GF-D8 (cell line): ENCODE data around the gene FSTL5.

Experiments
- DNase-seq: peaks from one replicate; lab custom pipeline; 2025; lab: John Stamatoyannopoulos, UW

The FSTL5 gene

GRCh38 chr4:161936625-161937550 lies 226.9 kb downstream of the FSTL5 start:
- DNase-seq = no peak

GRCh38 chr4:161931089-161931488 lies 232.7 kb downstream of the FSTL5 start:
- DNase-seq = no peak

DNA sequence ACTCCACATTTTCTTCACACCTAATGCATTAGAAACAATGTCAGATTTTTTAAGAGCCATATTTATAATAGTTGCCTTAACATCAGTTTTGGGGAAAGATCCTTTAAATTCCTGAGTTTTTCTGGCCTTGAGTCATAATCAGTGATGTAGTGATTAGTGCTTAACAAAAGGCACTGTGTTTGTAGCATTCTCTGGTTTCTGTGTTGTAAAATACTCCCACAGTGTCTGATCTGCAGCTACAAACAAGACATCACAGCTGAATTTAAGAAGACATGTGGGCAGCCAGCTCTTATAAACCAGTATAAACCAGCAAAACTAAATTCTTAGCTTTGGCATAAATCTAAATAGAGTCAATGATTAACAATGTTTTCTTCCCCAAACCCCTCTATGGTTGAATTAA lies 233.8 kb downstream of the FSTL5 start:
- DNase-seq = no peak

DNA sequence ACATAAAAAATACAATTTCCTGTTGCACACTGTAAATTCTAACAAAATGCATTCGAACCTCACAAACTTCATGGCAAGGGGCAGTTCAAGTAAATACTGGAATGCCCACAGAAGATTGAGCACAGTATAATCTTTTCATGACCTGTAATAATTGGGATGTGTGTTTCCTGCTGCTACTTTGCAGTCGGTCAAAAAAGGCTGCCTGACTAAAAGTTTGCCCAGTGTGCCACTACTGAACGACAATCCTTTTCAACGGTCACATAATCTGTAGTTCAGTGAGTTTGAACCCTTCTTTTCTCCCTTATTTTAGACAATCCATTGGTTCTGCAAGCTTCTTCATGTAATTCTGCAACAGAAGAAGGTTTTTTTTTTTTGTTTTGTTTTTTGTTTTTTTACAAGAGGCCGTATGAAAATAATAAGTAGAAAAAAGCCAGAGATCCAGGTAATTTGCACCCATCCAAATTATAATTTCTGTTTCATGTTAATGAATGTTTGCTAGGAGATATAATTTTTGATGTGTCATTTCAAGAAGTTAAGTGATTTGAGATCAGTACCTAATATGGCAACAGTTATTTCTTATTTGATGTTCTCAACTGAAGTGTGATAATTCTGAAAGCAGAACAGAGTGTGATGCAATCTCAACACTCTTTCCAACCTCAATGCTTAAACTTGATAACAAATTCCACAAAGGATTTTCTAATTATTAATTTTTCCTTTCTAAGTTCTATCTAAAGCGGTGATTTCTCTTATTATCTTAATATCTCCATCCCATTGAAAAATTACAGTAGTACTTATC lies 237.6 kb downstream of the FSTL5 start:
- DNase-seq = no peak

DNA sequence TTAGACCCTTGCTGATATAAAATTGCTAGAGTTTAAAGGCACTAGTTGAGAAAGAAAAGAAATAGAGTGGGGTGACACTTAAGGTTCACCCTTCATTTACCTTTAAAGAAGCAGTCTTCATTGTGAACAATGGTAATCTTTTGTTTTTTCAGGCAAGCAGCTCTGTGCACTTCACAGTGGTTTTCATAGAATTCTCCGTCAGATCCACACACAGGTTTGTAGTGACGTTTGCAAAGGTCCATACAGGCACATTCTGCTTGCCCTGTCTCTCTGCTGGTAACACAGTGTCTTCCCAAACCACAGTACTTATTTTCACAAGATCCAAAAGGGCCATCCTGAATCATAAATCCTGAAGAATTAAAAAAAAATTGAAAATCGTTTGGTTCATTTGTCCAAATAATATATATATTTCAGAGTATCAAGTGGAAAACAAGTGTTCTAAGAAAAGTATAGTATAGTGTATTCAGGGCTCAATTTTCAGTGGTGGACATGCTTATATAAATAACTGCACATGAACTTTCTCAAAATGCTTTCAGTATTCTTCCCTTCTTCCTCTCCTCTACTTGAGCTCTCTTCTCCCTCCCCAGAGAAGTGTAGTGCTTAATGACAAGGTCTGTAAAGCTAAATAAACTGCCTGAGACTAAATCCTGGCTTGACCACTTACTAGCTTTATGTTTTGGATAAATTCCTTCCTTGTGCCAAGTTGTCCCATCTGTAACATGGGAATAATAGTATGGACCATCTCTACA lies 243.3 kb downstream of the FSTL5 start:
- no peak for DNase-seq

DNA sequence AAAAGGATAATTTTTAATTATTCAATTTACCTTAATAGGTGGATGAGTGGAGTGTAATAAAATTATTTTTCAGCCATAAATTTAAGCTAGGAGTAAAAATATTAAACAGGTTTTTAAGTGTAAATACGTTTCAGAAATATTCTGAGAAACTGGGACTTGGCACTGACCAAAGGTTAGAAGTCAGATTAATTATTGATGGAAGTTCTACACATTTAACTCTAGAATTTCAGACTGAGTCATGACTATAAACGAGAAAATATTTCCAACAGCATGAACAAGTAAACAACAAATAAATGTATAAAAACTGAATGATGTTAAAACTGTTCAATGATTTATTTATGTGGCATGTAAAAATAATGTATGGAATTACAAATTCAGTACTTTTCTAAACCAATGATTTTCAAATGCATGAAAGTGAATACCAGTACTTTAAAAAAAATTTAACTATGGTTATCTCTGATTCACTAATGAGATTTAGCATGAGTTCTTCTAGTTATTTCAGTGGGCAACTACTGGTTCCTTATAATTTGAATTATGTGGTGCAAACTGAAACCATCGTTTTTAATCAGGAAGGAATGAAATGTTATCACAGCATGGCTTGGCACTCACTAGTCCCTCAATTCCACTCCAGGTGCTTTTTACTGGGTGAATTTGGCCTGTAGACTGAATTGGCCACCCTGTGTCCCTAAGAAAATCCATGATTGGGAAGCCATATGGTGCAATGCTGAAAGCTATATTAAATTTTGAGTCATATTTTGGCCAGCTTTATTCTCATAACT lies 244.2 kb downstream of the FSTL5 start:
- no peak for DNase-seq

DNA sequence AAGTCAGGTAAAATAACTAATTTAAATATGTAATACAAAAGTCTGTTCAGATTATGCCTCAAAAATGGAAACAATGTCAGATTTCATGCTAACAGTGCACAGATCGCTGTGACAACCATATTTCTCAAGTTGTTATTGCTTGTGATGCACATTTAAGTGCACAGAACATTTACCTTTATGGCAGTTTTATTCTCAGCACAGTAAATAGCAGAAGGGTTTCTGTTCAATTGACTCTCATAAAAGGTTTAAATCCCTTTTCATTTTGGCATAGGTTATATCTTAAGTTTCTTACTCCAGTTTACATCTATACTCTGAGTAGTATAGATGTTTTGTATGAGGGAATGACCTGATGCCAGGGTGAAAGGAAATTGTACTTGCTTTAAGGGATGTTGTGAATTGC lies 247.8 kb downstream of the FSTL5 start:
- DNase-seq = no peak

DNA sequence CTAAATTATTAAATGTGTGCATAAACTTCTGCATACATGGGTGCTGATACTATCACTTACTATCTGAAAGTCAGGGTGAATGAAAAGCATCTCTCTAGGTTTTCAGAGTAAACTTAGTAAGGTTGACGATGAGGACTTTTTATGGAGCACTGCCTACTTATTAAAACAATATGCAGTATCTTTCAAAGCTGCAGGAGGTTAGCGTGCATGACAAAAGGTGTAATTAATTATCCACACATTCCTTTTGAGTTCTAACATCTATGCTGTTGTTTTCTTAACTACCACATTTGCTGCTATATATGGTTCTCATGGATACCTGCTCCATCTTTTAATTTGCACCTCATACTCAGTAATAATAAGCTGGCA lies 256.2 kb downstream of the FSTL5 start:
- no peak for DNase-seq

- no peak for DNase-seq
These were observed 256.8 kb downstream of the FSTL5 start for GRCh38 chr4:161906836-161907589.

- no peak for DNase-seq
These were observed 263.7 kb downstream of the FSTL5 start for GRCh38 chr4:161900110-161900509.

- no peak for DNase-seq
These were observed 269.2 kb downstream of the FSTL5 start for GRCh38 chr4:161894493-161895167.

GRCh38 chr4:161894014-161894413 lies 269.8 kb downstream of the FSTL5 start:
- DNase-seq = no peak

DNA sequence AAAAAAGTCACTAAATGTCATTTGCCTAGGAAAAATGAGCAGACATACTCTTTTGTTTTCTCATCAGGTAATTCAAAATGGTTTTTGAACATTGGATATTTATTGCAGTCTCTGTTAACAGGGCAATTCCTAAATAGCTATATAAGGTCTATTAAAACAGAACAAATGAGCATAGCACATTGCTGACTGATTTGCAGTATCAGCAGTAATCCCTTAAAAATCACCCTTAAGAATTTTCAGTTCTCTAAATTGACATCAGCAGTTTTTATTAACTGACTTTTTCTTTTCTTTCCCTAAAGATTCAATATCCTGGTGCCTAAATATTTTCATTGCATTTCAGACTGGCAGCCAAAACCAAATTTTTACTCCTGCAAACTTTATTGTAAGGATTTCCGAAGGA lies 270.2 kb downstream of the FSTL5 start:
- no peak for DNase-seq

DNA sequence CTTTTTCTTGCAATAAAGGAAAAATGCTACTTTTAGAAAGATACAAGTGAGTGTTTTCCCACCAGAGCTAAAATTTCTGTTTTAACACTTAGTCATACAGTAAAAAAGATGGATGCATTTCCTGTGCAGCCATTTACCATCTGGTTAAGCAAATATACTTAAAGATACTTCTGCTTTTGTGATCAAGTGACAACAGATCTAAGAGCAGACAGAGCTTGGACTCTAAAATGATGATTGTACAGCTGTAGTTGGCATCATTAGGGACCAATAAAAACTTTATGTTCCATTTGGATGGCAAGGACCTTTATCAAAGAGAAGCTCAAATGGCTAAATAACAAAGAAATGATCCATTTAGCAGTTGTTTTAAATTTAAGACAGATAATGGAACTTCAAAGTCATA lies 270.8 kb downstream of the FSTL5 start:
- DNase-seq = no peak

GRCh38 chr4:161883157-161883556 lies 280.6 kb downstream of the FSTL5 start:
- no peak for DNase-seq

DNA sequence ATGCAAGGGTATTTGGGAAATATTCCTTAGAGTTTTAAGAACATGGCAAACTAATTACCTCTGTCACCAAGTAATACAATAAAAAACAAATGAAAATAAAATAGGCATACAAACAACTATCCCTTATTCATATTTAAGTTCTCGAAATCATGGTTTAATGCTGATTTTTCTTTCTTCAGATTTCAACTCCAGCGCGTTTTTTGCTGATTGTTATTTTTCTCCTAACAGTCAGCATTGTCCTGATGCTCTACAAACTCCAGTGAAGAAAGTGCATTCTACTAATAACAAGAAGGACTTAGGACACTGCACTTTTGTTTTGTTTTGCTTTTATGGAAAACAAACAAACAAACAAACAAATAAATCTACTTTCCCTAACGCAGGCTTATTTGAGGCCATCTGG lies 282.4 kb downstream of the FSTL5 start:
- no peak for DNase-seq

DNA sequence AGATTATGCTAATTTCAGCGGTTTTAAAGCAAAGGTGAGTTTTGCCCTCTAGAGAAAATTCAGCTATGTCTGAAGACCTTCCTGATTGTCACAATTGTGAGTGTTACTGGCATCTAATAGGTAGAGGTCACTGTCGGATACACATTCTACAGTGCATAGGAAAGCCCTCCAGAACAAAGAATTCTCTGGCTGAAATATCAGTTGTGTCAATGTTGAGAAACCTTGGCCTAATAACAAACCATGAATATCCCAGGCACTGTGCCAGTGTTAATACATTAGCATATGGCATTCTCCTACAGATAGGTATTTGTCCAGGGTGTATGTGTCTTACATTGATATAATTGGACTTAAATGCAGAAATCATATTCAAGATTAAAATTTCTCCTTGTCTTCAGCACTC lies 294.3 kb downstream of the FSTL5 start:
- DNase-seq = no peak

GRCh38 chr4:161856711-161857326 lies 307.0 kb downstream of the FSTL5 start:
- no peak for DNase-seq

- DNase-seq = no peak
These were observed 313.2 kb downstream of the FSTL5 start for GRCh38 chr4:161850631-161851030.

- no peak for DNase-seq
These were observed 322.0 kb downstream of the FSTL5 start for GRCh38 chr4:161841759-161842158.
